Stimulated activated CD4-positive, alpha-beta T cell treated with anti-CD3 and anti-CD28 coated beads, Interleukin-15, amount 100 ng/mL, for 48 hours (primary cell): ENCODE data around the gene CLEC3B.

ENCODE experiments used
- DNase-seq, 2 donors: peaks; one replicate each; pipeline ENCODE4 v3.0.0-alpha.2; 2020; ENCODE audit warnings: low read depth in 2 of 2

The CLEC3B gene

DNA sequence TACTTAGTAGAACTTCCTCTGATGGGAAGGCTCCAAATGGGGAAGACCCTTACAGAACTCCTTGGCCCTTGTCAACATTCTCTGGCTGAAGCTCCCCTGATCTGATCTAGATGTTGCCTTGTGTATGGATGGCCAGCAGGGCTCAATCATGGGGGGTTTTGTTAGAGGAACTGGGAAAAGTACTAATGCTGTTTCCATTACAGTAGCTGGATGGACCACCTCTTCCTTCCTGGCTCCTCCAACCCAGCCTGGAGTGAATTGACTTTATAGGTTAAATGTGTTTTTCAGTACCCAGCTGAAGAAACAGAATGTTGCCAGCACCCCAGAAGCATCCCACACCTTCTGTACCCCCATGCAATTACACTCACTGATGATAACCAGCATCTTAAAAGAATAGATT, 22.7 kb upstream of the CLEC3B start:
- no peak for DNase-seq

DNA sequence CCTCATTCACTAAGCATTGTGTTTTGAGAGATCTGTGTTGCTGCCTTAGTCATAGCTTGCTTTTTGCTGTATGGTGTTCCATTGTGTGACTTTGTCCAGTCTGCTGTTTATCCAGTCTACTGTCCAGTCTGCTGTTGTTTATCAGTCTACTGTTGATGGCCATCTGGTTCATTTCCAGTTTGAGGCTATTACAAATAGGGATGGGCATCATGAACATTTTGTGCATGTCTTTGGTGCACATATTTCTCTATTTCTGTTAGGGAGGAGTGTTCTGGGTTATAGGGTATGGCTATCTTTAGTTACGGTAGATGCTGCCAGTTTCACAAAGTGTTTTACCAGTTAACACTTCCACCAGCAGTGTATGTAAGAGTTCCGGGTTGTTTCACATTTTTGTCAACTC, 22.2 kb upstream of the CLEC3B start:
- DNase-seq: no peak

DNA sequence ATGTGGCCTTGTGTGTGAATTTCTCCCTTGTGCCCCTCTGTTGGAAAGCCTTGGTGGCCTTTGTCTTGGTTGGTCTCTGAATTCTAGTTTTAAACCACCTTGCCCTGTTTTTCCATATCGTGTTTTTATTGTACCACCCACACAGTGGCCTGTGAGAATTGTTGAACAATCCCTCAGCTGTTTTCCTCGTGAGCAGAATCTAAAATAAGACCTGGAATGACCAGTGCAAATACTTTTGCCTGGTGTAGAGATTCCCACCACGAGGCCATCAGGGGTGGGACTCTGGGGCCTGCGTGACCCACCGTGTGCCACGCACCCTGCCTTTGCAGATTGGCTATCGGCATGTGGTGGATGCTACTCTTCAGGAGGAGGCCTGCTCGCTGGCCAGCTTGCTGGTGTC, 19.0 kb upstream of the CLEC3B start:
- DNase-seq: no peak

DNA sequence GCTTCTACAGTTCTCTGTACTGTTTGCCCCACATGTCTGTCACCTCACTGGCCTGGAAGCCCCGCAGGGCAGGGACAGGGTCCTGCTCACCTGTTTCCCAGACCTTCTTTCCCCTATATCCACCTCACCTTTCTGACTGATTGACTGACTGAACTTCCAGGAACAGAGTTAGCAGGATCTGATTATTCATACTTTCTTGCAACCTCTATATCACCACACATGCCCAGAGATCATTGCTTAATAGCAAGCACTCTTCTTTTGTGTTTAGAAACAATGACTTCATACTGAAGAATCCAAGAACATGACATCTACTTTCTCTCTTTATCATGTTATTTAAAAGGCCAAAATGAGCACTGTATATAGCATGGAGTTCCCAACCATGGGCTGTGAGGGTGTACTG, 18.0 kb upstream of the CLEC3B start:
- DNase-seq: no peak

DNA sequence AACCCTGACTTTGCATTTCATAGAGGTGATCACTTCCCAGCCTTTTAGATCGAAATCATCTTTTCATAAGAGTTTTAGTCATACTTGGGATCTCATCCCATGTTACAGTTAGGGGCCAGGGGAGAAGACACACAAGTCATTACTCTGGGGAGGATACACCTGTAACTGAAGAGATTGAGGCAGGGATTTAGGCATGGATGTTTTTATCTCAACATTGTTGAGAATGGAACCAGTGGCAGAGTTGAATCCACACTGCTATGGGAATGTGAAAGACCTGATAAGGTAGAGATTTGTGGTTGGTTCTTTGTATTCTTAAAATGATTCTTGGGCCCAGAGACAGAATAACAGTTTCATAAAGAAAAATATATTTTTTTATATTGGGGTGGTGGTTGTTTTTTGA, 16.2 kb upstream of the CLEC3B start:
- no peak for DNase-seq

DNA sequence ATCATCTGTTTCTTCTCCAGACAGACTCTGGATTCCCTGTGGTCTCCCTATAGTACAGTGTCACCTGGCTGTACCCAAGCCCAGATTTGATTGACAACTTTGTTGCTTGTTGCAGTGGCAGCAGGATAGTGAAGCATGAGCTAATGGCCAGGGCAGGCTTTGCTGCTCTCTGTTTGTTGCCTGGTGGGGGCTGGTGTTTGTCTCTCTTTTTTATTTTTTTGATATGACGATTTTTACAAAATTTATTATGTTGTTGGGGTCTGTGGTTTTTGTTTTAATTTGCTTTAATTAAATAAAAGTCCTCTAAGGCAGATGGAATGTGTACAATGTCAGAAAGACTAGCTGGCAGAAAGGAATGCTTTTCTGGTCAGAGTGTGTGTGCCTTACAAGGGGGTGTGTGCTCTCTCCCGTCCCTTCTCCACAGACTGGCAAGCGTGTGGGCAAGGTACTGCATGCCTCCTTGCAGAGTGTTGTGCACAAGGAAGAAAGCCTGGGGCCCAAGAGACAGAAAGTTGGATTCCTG, 15.2 kb upstream of the CLEC3B start:
- DNase-seq: no peak

DNA sequence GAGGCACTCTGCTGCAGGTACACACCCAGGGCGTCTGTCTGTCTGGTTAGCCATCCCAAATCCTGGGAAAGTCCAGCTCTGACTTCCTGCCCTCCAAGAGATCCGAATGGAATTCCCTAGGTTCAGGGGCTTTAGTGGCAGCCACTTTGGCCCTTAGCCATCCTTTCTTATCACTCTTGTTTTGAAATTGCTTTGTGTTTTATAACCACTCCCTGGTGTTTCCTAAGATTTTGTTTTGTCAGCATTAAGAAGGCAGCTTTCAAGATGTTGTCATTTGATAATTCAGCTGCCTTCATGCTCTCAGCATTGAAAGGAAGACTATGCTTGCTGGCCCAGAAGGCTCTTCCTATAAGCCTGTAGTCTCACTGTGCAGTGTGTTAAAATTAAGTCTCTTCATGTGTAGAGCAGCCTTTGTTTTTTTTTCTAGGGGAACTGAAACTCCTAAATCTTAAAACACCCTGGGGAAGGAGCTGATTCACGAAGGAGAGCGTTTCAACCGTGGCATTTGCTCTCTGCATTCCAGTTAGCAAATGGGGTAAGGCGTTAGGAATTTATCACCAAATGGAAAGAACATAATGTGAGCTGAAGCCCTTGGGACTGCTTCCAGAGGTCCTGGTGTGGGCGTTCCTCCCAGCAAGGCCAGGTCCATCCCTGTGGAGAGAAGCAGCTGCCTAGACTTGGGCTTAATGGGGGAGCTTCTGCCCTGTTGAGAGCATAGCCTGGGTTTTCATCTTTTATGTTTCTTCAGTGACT, 14.2 kb upstream of the CLEC3B start:
- no peak for DNase-seq

DNA sequence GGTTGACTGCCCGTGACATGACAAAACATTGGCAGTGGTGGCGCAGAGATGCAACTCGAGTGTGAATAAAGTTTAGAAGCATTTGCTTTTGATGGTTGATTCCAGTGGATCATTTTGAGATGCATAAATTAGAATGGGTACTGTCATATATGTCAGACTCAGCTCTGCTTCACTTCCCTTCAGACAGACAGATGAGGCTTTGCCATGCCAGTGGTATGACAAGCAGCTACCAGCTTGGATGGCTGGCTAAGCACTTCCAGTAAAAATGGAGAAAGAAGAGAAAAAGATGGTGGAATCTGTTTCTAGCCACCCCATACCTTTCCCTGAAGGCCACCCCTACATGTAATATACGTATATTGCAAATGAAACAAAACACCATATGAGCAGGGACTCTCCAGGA, 13.5 kb upstream of the CLEC3B start:
- no peak for DNase-seq

DNA sequence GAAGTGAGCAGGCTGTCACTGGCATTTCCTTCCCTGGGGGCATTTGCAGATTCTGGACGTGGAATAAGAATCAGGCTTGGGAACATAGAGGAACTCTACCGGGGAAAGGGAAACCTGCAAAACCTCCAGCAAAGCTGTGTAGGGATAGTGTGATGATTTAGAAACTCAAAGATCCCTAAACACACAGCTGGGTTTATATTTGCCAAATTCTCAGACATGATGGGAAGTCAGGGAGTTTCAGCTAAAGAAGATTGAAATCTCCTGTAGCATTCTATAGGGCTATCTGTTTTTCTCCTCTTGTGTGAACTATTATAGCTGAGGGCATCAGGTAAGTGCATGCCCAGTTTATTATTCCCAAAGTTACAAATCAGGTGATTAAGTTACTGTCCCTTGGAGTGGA, 9.2 kb upstream of the CLEC3B start:
- DNase-seq: no peak

DNA sequence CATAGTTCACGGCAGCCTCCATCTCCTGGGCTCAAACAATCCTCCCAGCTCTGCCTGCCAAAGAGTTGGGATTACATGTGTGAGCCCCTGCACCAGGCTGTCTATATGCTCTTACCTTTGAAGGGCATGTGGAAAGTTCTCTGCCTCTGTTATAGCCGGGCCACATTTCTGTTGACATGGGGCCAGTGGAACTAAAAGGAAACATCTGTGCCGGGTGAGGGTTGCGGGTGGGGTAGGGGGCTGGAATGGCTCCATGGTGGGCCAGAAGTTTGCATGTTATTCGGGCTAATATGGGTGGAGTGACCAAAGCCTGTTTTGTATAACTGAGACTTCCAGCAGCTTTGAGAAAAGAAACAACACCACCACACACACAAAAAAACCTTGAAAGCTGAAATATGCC, 8.3 kb upstream of the CLEC3B start:
- DNase-seq: no peak

DNA sequence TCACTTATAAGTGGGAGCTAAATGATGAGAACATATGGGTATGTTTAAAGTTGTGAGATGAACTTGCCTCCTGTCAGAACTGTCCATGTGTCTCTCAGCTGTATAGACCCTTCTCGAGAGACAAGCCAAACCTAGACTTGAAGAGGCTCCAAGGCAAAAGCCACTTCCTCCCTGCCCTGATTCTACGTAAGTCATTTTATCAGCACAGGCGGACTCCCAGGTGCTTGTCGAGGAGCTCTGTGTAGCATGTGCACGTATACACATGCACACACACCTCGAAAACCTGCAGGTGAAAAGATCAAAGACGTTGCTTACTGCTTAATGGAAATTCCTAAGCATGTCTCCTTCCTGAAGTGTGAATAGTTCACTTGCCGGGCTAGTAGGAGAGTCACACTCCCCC, 5.6 kb upstream of the CLEC3B start:
- no peak for DNase-seq

DNA sequence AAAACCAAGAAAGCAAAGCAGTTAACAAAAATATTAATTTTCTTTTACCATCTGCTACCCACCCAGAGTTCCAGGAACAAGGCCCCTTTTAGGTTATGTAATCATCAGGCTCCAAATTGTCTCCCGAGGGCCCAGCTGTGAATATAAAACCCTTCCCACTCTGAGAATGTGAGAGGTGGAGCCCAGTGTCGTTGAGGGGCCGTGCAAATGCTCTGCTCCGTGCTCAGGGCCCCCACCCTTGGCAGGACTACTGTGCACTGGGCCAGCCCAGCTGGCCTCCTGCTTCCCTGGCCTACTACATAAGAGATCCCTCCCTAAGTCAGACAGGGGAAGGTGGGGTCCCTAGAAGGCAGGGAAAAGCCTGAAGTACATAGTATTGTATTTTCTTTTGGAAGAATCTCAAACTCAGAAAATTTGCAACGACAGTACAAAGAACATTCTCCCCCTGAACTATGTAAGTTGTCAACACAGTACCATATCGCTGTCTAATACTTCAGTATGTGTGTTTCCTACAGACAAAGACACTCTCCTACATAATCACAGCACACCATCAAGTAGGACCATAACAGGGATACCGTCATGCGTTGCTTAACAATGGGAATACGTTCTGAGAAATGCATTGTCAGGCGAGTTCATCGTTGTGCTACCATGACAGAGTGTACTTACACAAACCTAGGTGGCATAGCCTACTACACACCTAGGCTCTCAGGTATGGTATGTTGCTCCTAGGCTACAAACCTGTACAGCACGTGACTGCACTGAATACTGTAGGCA, 4.4 kb upstream of the CLEC3B start:
- DNase-seq: no peak

DNA sequence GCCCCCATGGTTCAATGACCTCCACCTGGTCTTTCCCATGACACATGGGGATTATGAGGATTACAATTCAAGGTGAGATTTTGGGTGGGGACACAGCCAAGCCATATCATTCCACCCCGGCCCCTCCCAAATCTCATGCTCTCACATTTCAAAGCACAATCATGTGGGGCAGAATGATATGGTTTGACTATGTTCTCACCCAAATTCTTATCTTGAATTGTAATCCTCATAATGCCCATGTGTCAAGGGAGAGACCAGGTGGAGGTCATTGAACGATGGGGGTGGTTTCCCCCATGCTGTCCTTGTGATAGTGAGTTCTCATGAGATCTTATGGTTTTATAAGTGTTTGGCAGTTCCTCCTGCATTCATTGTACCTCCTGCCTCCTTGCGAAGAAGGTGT, 2.4 kb upstream of the CLEC3B start:
- no peak for DNase-seq

DNA sequence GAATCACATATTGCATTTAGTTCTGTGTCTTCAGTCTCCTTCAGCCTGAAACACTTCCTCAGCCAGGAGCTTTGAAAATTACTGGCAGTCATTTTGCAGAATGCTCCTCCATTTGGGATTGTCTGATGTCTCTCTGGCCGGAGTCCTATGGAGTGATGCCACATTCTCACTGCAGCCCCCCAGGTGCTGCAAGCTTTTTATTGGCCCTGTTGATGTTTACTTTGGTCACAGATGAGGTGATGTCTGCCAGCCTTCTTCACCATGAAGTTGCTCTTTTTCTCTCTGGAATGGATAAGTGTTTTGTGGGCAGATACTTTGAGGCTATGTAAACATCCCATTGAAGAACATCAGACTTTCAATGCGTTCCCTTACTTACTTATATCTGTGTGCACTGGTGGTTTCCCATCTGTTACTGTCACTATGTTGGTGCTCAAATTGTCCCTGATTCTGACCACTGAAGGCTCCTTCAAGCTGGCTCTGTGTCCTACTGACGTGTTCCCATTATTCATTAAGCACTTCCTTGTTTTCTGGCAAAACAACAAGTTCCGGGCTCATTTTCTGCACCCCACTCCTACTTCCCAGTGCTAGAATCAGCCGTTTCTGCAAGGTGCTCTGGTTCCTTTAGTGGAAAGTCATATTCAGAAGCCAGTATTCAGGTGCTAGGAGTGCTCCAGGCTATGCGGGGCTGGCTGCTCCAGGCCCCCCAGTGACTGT, 1.4 kb upstream of the CLEC3B start:
- DNase-seq: no peak

DNA sequence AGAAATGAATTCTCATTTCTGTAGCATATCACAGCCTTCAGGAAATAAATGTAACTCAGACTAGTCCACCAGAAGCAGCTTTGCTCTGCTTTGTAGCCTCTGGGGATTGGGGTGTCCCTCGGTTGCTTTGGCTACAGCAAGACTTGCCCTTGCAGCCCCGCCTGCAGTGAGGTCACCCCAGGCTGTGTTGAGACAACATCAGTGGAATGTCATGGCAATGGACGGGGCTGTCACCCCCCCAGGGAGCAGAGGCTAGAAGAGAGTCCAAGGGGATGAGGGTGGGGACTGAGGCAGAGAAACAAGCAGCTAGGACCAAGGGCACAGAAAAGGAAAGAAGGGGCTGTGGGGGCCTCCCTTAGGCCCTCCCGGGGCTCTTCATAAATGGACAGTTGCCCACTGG, 854 bp downstream of the CLEC3B start:
- no peak for DNase-seq

DNA sequence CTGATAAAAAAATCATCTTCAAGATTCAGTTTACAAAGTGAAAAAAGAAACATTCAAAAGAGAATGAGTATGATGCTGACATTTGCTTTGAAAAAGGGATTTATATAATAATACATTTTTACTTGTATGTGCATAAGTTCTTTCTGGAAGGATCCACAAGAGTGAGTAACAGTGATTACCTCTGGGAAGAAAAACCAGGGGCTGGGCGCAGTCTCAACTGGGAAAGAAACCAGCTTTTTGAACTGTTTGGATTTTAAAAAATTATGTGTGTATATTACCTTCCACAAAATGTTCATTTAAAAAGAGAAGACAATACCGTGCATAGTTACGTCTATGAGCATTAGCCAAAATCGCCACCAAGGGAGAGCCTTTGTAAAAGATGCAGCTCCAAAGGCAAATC, 1.3 kb downstream of the CLEC3B start:
- DNase-seq: no peak

DNA sequence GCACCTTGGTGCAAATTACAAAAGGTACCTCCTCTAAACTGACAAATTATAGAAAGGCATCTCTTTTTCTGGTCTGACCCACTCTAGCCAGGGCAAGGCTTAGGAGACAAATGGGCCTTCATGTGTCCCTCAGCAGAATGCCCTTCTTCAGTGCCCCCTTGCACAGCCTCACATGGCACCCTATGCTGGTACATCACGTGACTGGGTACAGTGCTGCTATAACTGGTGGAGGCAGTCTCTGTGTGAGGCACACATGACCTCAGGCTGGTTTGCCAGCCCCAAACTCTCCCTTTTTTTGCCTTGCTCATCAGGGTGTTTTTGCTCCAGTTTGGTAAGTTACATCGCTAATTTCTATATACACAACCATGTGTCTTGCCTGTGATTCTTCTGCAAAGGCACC, 3.1 kb downstream of the CLEC3B start:
- DNase-seq: no peak

DNA sequence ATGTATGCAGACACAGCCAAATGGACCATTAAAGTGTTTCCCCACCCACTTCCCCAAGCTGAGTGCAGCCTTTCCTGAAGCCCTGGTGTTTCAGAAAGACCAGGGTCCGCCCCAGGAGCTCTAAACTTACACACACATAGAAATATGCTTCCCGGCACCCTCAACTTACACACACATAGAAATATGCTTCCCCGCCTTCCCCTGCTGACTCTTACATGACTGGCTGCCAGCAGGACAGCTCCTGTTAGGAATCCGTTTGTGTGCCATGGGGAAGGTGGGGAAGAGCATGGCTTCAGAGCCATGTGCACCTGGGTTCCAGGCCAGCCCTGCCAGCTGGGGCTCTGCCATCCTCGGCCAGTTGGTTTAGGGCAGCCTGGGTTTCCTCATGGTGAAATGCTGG, 3.6 kb downstream of the CLEC3B start:
- no peak for DNase-seq

DNA sequence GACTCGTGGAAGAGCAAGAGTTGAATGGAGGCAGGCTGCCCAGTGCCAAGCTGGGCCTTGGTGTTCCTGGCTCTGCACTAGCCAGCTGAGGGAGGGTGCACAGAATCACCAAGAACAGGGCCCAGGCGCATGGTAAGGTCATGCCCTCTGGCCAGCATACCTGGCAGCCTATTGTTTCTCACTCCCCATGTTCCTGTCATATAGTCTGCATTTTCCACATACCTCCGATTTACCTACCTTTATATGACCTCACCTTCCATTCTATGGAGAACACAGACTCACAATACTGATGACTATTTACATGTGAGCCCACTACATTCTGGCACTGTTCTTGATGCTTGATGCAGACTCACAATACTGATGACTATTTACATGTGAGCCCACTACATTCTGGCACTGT, 5.4 kb downstream of the CLEC3B start:
- DNase-seq: no peak

DNA sequence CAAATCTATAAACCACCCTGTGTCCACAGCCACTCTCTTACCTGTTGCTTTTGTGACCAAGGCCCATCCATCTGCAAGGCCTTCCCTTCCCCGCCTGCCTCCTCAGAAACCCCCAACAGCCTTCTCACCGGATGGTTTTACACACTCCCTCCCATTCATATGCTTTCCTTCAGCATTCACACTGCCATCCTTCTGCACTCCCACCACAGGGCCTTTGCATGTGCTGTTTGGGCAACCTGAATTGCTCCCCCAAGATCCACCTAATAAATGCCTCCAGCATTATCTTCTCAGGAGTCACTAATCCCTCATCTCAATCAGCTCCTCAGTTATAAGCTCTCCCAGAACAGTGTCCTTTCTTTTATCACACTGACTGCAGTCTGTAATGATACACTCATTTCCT, 6.0 kb downstream of the CLEC3B start:
- DNase-seq: no peak

DNA sequence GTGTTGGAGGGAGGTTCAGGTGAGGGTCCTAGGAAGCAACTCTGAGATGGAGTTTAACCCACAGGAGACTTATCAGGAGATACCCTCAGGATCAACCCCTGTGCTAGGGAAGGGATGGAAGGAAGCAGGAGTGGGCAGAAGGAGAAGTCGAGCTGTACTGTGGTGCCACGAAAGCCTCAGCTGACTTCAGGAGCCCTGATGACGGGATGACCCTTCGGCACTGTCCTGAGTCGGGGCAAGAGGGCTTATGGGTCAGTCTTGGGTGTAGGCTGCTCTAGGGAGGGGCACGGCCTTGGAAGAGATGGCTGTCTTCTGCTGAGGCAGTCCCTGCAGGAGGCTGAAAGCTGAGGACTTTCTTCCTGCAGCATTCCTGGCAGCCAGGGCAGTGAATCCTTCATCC, 7.7 kb downstream of the CLEC3B start:
- no peak for DNase-seq

DNA sequence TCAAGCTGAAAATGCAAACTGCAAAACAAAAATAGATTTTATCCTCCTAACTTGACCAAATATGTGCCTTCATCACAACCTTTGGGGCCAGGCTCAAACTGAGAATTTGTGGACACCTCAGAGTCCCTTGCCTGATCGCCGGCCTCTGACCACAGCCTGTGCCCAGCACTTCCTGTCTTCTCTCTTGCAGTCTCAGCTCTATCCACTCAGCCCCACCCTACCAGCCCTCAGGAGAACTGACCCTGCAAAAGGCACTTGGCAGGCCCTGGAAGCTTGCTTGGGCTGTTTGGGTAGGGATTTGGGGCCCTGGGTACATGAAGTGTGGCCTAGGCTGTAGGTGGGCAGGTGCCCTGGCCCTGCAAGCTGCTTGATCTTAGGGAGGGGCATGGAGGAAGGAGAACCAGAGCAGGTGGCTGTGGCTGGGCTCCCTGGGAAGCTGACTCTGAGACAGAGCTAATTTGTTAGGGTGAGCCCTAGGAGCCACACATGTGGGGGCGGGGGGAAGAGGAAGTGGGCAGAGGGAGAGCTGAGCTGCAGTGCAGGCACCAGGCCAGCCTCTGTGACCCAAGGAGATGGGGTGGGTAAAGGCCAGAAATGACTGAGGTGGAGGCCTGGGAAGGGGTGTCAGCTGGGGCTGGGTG, 8.6 kb downstream of the CLEC3B start:
- no peak for DNase-seq
